A549 (cell line): ENCODE data around the gene EIF5. TPM values are rescaled to one million over a fixed set of nuclear protein-coding genes. Genes with fewer than 3 reads are reported as not detected.
A peak's percentile ranks its signal among the peaks of the same experiment; 100 is the strongest.

ENCODE experiments used
- BHLHE40 ChIP-seq: IDR thresholded peaks from 2 replicates; pipeline ENCODE4 v1.6.1; 2012; ENCODE audit warnings: low read depth, low read length, inconsistent platforms
- CBX2 ChIP-seq: fragments of 200-600 bp; sonication (generic); IDR thresholded peaks from 2 replicates; pipeline ENCODE4 v1.6.1; 2016; ENCODE audit warnings: low read depth, mild to moderate bottlenecking, borderline replicate concordance
- CBX8 ChIP-seq: fragments of 200-600 bp; sonication (generic); IDR thresholded peaks from 2 replicates; pipeline ENCODE4 v1.6.1; 2016
- CHD2 ChIP-seq: fragments of 150-350 bp; IDR thresholded peaks from 2 replicates; pipeline ENCODE4 v1.6.1; 2014; ENCODE audit warnings: low read length; ENCODE audit not compliant: partially characterized antibody
- EHF ChIP-seq: fragments of 250-450 bp; sonication (Bioruptor Pico); IDR thresholded peaks from 2 replicates; pipeline ENCODE4 v1.5.0; 2020; ENCODE audit warnings: mild to moderate bottlenecking
- EHMT2 ChIP-seq: fragments of 200-600 bp; sonication (generic); IDR thresholded peaks from 2 replicates; pipeline ENCODE4 v1.6.1; 2016; ENCODE audit warnings: antibody characterized with exemption, low read depth, mild to moderate bottlenecking, moderate library complexity
- HOXA7 ChIP-seq: fragments of 250-450 bp; sonication (Bioruptor Pico); IDR thresholded peaks from 2 replicates; pipeline ENCODE4 v1.5.0; 2020; ENCODE audit warnings: mild to moderate bottlenecking, moderate library complexity
- HOXB13 ChIP-seq: fragments of 250-450 bp; sonication (Bioruptor Pico); IDR thresholded peaks from 2 replicates; pipeline ENCODE4 v1.5.0; 2020; ENCODE audit warnings: low read depth, mild to moderate bottlenecking, moderate library complexity
- JUN ChIP-seq, 2 experiments: fragments of >200 bp; sonication (Bioruptor Twin); formaldehyde crosslinking; IDR thresholded peaks; 2 replicates in 1 of 2; 3 replicates in 1 of 2; pipeline ENCODE4 v1.6.1; 2016 to 2017
- KDM5A ChIP-seq: fragments of 200-600 bp; sonication (generic); IDR thresholded peaks from 2 replicates; pipeline ENCODE4 v1.6.1; 2016; ENCODE audit warnings: antibody characterized with exemption, mild to moderate bottlenecking
- MAZ ChIP-seq: fragments of 150-350 bp; IDR thresholded peaks from 2 replicates; pipeline ENCODE4 v1.6.1; 2014; ENCODE audit warnings: antibody characterized with exemption, low read depth, low read length, borderline replicate concordance
- NPAS2 ChIP-seq: fragments of 250-450 bp; sonication (Bioruptor Pico); IDR thresholded peaks from 2 replicates; pipeline ENCODE4 v1.8.0; 2022; ENCODE audit warnings: mild to moderate bottlenecking, moderate library complexity, borderline replicate concordance
- NR3C1 ChIP-seq: fragments of >200 bp; sonication (Bioruptor Twin); formaldehyde crosslinking; IDR thresholded peaks from 3 replicates; pipeline ENCODE4 v1.6.1; 2017
- PHF8 ChIP-seq: fragments of 200-600 bp; sonication (generic); IDR thresholded peaks from 2 replicates; pipeline ENCODE4 v1.6.1; 2016; ENCODE audit warnings: low read depth, mild to moderate bottlenecking, antibody characterized with exemption, moderate library complexity, borderline replicate concordance
- POLR2AphosphoS2 ChIP-seq: conservative IDR thresholded peaks from 2 replicates; pipeline ENCODE4 v1.6.1; 2012; ENCODE audit warnings: low read length, improper control_type of control experiment, inconsistent platforms
- RCOR1 ChIP-seq: fragments of 150-350 bp; IDR thresholded peaks from 2 replicates; pipeline ENCODE4 v1.6.1; 2014; ENCODE audit warnings: antibody characterized with exemption, low read length, low read depth
- RFX5 ChIP-seq: fragments of 450-650 bp; IDR thresholded peaks from 2 replicates; pipeline ENCODE4 v1.7.1; 2014; ENCODE audit warnings: antibody characterized with exemption, mild to moderate bottlenecking, moderate library complexity
- RNF2 ChIP-seq: fragments of 200-600 bp; sonication (generic); IDR thresholded peaks from 2 replicates; pipeline ENCODE4 v1.6.1; 2016; ENCODE audit warnings: low read depth, mild to moderate bottlenecking, antibody characterized with exemption, moderate library complexity, borderline replicate concordance
- SMC3 ChIP-seq: fragments of >200 bp; sonication (Bioruptor Twin); formaldehyde crosslinking; IDR thresholded peaks from 3 replicates; pipeline ENCODE4 v1.6.1; 2018; ENCODE audit warnings: inconsistent platforms
- SREBF2 ChIP-seq: fragments of 450-650 bp; IDR thresholded peaks from 2 replicates; pipeline ENCODE4 v1.6.1; 2014; ENCODE audit warnings: mild to moderate bottlenecking, moderate library complexity
- TP53 ChIP-seq: fragments of 250-450 bp; sonication (Bioruptor Pico); IDR thresholded peaks from 2 replicates; pipeline ENCODE4 v1.5.0; 2021; ENCODE audit warnings: mild to moderate bottlenecking, moderate library complexity
- ZC3H11A ChIP-seq: fragments of 450-650 bp; IDR thresholded peaks from 2 replicates; pipeline ENCODE4 v1.6.1; 2014; ENCODE audit warnings: antibody characterized with exemption, mild to moderate bottlenecking
- ZFP36 ChIP-seq: fragments of 450-650 bp; IDR thresholded peaks from 2 replicates; pipeline ENCODE4 v1.6.1; 2014; ENCODE audit warnings: borderline replicate concordance; ENCODE audit not compliant: partially characterized antibody
- ZSCAN20 ChIP-seq: fragments of 250-450 bp; sonication (Bioruptor Pico); IDR thresholded peaks from 2 replicates; pipeline ENCODE4 v1.8.0; 2022; ENCODE audit warnings: mild to moderate bottlenecking, moderate library complexity
- polyA plus RNA-seq, 4 experiments: library from polyadenylated mRNA; depleted of rRNA in 3 of 4; stranded (reverse); fragments of >200 nt; fragmentation: RNase III in 1 of 4; extraction: RNeasy Plus Mini Kit Qiagen cat#74134 plus additional on column Dnase treatment in 1 of 4; gene quantifications; 2 replicates in 3 of 4; 3 replicates in 1 of 4; pipeline ENCODE4 v1.2.3, GENCODE V29; 2011 to 2017
- TF ChIP-seq, protein P1 (sequence below): fragments of >200 bp; sonication (Bioruptor Twin); formaldehyde crosslinking; IDR thresholded peaks from 3 replicates; pipeline ENCODE4 v1.6.1; 2016
- TF ChIP-seq, protein P2 (sequence below): fragments of 200-600 bp; sonication (generic); IDR thresholded peaks from 2 replicates; pipeline ENCODE4 v1.6.1; 2016; ENCODE audit warnings: antibody characterized with exemption, mild to moderate bottlenecking, moderate library complexity
- TF ChIP-seq, protein P3 (sequence below): IDR thresholded peaks from 2 replicates; pipeline ENCODE4 v1.6.1; 2012
- TF ChIP-seq, protein P4 (sequence below): fragments of 250-450 bp; sonication (Bioruptor Pico); IDR thresholded peaks from 2 replicates; pipeline ENCODE4 v1.5.0; 2021; ENCODE audit warnings: mild to moderate bottlenecking, moderate library complexity, borderline replicate concordance
- TF ChIP-seq, protein P5 (sequence below): fragments of >200 bp; sonication (Bioruptor Twin); formaldehyde crosslinking; IDR thresholded peaks from 2 replicates; pipeline ENCODE4 v1.6.1; 2016
- TF ChIP-seq, protein P6 (sequence below): IDR thresholded peaks from 2 replicates; pipeline ENCODE4 v1.6.1; 2012
- TF ChIP-seq, protein P7 (sequence below): fragments of >200 bp; sonication (Bioruptor Twin); formaldehyde crosslinking; IDR thresholded peaks from 3 replicates; pipeline ENCODE4 v1.5.1; 2016

Gene EIF5
- polyA plus RNA-seq, 2 of the 4 experiments (the other 2 are of a cell fraction) = 276 to 591 TPM

DNA sequence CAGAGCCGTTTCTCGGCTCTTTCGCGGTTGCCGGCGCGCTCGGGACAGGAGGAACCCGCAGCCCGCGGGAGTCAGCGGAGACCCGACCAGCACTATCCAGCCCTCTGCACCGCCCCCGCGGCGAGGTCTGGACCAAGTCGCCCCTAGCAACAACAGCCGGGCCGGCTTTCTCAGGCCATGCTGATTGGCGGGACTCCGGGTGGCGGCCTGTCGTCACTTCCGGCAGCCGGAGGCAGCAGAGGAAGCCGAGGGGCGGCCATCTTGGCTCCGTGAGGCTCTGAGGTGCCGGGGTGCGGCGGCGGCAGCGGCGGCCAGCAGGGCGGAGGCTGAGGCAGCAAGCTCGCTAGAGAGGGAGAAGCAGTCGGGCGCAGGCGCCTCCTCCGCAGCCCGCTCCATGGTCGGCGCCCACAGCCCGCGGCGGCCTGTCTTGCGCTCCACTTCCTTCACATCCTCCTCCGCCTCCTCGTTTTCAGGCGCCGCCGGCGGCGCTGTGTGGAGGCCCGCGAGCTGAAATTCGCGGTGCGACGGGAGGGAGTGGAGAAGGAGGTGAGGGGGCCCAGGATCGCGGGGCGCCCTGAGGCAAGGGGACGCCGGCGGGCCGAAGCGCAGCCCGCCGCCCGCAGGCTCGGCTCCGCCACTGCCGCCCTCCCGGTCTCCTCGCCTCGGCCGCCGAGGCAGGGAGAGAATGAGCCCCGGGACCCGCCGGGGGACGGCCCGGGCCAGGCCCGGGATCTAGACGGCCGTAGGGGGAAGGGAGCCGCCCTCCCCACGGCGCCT is 51.3 kb downstream of the EIF5 start, which contains the start of gene MARK3 (continued):
- no peak for TF ChIP-seq NPAS2
- TF ChIP-seq TP53 (CRISPR knock-in tag) = no peak
- no peak for TF ChIP-seq ZFP36
- TF ChIP-seq, protein P1, sequence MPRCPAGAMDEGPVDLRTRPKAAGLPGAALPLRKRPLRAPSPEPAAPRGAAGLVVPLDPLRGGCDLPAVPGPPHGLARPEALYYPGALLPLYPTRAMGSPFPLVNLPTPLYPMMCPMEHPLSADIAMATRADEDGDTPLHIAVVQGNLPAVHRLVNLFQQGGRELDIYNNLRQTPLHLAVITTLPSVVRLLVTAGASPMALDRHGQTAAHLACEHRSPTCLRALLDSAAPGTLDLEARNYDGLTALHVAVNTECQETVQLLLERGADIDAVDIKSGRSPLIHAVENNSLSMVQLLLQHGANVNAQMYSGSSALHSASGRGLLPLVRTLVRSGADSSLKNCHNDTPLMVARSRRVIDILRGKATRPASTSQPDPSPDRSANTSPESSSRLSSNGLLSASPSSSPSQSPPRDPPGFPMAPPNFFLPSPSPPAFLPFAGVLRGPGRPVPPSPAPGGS = peak; percentile 74; the same call in 1 of the 3 replicates
- TF ChIP-seq MAZ = no peak
- no peak for TF ChIP-seq HOXB13
- no peak for TF ChIP-seq NR3C1
- 0 out of 2 replicates have a peak, but pooled peaks have one; percentile 43 for TF ChIP-seq KDM5A
- TF ChIP-seq, protein P2, sequence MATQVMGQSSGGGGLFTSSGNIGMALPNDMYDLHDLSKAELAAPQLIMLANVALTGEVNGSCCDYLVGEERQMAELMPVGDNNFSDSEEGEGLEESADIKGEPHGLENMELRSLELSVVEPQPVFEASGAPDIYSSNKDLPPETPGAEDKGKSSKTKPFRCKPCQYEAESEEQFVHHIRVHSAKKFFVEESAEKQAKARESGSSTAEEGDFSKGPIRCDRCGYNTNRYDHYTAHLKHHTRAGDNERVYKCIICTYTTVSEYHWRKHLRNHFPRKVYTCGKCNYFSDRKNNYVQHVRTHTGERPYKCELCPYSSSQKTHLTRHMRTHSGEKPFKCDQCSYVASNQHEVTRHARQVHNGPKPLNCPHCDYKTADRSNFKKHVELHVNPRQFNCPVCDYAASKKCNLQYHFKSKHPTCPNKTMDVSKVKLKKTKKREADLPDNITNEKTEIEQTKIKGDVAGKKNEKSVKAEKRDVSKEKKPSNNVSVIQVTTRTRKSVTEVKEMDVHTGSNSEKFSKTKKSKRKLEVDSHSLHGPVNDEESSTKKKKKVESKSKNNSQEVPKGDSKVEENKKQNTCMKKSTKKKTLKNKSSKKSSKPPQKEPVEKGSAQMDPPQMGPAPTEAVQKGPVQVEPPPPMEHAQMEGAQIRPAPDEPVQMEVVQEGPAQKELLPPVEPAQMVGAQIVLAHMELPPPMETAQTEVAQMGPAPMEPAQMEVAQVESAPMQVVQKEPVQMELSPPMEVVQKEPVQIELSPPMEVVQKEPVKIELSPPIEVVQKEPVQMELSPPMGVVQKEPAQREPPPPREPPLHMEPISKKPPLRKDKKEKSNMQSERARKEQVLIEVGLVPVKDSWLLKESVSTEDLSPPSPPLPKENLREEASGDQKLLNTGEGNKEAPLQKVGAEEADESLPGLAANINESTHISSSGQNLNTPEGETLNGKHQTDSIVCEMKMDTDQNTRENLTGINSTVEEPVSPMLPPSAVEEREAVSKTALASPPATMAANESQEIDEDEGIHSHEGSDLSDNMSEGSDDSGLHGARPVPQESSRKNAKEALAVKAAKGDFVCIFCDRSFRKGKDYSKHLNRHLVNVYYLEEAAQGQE = no peak
- TF ChIP-seq, protein P3, sequence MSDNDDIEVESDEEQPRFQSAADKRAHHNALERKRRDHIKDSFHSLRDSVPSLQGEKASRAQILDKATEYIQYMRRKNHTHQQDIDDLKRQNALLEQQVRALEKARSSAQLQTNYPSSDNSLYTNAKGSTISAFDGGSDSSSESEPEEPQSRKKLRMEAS = peak; percentile 57; the same call in 1 of the 2 replicates
- TF ChIP-seq SMC3 = no peak
- TF ChIP-seq EHMT2 = no peak
- TF ChIP-seq RNF2 = no peak
- TF ChIP-seq, protein P4, sequence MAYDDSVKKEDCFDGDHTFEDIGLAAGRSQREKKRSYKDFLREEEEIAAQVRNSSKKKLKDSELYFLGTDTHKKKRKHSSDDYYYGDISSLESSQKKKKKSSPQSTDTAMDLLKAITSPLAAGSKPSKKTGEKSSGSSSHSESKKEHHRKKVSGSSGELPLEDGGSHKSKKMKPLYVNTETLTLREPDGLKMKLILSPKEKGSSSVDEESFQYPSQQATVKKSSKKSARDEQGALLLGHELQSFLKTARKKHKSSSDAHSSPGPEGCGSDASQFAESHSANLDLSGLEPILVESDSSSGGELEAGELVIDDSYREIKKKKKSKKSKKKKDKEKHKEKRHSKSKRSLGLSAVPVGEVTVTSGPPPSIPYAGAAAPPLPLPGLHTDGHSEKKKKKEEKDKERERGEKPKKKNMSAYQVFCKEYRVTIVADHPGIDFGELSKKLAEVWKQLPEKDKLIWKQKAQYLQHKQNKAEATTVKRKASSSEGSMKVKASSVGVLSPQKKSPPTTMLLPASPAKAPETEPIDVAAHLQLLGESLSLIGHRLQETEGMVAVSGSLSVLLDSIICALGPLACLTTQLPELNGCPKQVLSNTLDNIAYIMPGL (CRISPR knock-in tag) = 0 out of 2 replicates have a peak, but pooled peaks have one; percentile 36
- no peak for TF ChIP-seq ZSCAN20 (CRISPR knock-in tag)
- TF ChIP-seq POLR2AphosphoS2 = no peak
- TF ChIP-seq RFX5 = peak; percentile 97
- TF ChIP-seq, protein P5, sequence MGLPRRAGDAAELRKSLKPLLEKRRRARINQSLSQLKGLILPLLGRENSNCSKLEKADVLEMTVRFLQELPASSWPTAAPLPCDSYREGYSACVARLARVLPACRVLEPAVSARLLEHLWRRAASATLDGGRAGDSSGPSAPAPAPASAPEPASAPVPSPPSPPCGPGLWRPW = no peak
- TF ChIP-seq JUN (IDR thresholded peaks at IDR 0.05) = peak in 1 of 2 experiments; percentile 86; a peak in 4 of 5 replicates
- no peak for TF ChIP-seq CBX2
- no peak for TF ChIP-seq CBX8
- no peak for TF ChIP-seq BHLHE40
- no peak for TF ChIP-seq RCOR1
- TF ChIP-seq ZC3H11A = no peak
- TF ChIP-seq PHF8 = peak; percentile 53
- no peak for TF ChIP-seq CHD2
- TF ChIP-seq HOXA7 (CRISPR knock-in tag) = no peak
- TF ChIP-seq, protein P6, sequence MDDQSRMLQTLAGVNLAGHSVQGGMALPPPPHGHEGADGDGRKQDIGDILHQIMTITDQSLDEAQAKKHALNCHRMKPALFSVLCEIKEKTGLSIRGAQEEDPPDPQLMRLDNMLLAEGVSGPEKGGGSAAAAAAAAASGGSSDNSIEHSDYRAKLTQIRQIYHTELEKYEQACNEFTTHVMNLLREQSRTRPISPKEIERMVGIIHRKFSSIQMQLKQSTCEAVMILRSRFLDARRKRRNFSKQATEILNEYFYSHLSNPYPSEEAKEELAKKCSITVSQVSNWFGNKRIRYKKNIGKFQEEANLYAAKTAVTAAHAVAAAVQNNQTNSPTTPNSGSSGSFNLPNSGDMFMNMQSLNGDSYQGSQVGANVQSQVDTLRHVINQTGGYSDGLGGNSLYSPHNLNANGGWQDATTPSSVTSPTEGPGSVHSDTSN = no peak
- no peak for TF ChIP-seq SREBF2
- no peak for TF ChIP-seq EHF (CRISPR knock-in tag)
- TF ChIP-seq, protein P7, sequence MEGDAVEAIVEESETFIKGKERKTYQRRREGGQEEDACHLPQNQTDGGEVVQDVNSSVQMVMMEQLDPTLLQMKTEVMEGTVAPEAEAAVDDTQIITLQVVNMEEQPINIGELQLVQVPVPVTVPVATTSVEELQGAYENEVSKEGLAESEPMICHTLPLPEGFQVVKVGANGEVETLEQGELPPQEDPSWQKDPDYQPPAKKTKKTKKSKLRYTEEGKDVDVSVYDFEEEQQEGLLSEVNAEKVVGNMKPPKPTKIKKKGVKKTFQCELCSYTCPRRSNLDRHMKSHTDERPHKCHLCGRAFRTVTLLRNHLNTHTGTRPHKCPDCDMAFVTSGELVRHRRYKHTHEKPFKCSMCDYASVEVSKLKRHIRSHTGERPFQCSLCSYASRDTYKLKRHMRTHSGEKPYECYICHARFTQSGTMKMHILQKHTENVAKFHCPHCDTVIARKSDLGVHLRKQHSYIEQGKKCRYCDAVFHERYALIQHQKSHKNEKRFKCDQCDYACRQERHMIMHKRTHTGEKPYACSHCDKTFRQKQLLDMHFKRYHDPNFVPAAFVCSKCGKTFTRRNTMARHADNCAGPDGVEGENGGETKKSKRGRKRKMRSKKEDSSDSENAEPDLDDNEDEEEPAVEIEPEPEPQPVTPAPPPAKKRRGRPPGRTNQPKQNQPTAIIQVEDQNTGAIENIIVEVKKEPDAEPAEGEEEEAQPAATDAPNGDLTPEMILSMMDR = peak; percentile 23; the same call in 1 of the 3 replicates
